Esophagus muscularis mucosa (tissue), 4 donors: ENCODE data around the gene TBC1D5. TPM values are rescaled to one million over a fixed set of nuclear protein-coding genes. Genes with fewer than 3 reads are reported as not detected.
"Not testable (repeated sequence)": the region's sequence is repeated elsewhere in the genome, so short reads cannot be mapped to it uniquely, and the experiment has no call there.

Source experiments
- DNase-seq: peaks from one replicate; pipeline ENCODE4 v3.0.0-alpha.2; 2017; ENCODE audit errors: extremely low spot score
- H3K27ac ChIP-seq, 4 donors: fragments of 200-600 bp; sonication (generic); replicated peaks in 1 of 4; 1 replicate in 3 of 4; 2 replicates in 1 of 4; pipeline ENCODE4 v1.5.1; 2016 to 2019; ENCODE audit warnings: mild to moderate bottlenecking in 1 of 4
- H3K27me3 ChIP-seq, 4 donors: fragments of 200-600 bp; sonication (generic); one replicate each; pipeline versions ENCODE4 v1.5.1 to v1.6.0; 2016 to 2019
- H3K36me3 ChIP-seq, 4 donors: fragments of 200-600 bp; sonication (generic); one replicate each; pipeline ENCODE4 v1.5.1; 2016 to 2019
- H3K4me1 ChIP-seq, 4 donors: fragments of 200-600 bp; sonication (generic); one replicate each; pipeline ENCODE4 v1.5.1; 2016 to 2019
- H3K4me3 ChIP-seq, 4 donors: fragments of 200-600 bp; sonication (generic); 1 replicate in 2 of 4; 2 replicates in 2 of 4; pipeline ENCODE4 v1.5.1; 2016 to 2019; ENCODE audit warnings: mild to moderate bottlenecking in 4 of 4, moderate library complexity in 1 of 4
- H3K9me3 ChIP-seq, 4 donors: fragments of 200-600 bp; sonication (generic); 1 replicate in 3 of 4; 2 replicates in 1 of 4; pipeline ENCODE4 v1.5.1; 2016 to 2019
- CTCF ChIP-seq, 3 experiments: fragments of 200-600 bp in 2 of 3; fragments of 450-650 bp in 1 of 3; sonication (generic) in 2 of 3; IDR thresholded peaks; one replicate each; pipeline ENCODE4 v1.5.1; 2017 to 2019; ENCODE audit warnings: antibody characterized with exemption in 3 of 3, mild to moderate bottlenecking in 2 of 3, moderate library complexity in 1 of 3
- EP300 ChIP-seq: sonication (generic); formaldehyde crosslinking; IDR thresholded peaks from one replicate; pipeline ENCODE4 v1.6.1; 2017; ENCODE audit warnings: antibody characterized with exemption
- POLR2A ChIP-seq: fragments of 450-650 bp; IDR thresholded peaks from one replicate; pipeline ENCODE4 v1.6.1; 2017; ENCODE audit warnings: antibody characterized with exemption, moderate library complexity, mild to moderate bottlenecking, low read depth
- POLR2AphosphoS5 ChIP-seq, 2 donors: sonication (generic); formaldehyde crosslinking; IDR thresholded peaks; one replicate each; pipeline ENCODE4 v1.6.1; 2017; ENCODE audit warnings: antibody characterized with exemption in 2 of 2
- WGBS: methylation state at CpG from one replicate; pipeline ENCODE4 v1.1.5; 2018; 5-methylcytosine and 5-hydroxymethylcytosine counted together
- intact Hi-C: fragments of 100-400 bp; cut with DNase I; formaldehyde crosslinking; loops from one replicate; pipeline ENCODE4 v1.15.1; 2023
- total RNA-seq, 4 donors: library from RNA; depleted of rRNA; stranded (reverse); fragments of >200 nt; gene quantifications; one replicate each; pipeline versions ENCODE4 v1.1.0 to v1.2.1, GENCODE V29; 2016

The TBC1D5 gene
- total RNA-seq, result 10 to 100 TPM; 54.0 to 83.1 (median 63.6) TPM

- Histone ChIP-seq H3K4me1 (peaks cover 26 to 50% (median 44%) of the 10 kb centered on the region in 4 donors), H3K4me3 (peak within 1 kb of the TSS; percentile 69 to 95 (median 90)), H3K27ac (peak within 1 kb of the TSS; percentile 97 to 99 (median 98)), H3K36me3 (no peaks in the 10 kb centered on the region), H3K9me3 (no peaks in the 10 kb centered on the region), H3K27me3 (no peaks in the 10 kb centered on the region)
- intact Hi-C loops, result loop anchor here (5.0 kb wide), 1 partner anchor 105 kb away; no protein-coding TSS in a partner anchor
- 0% methylated on average over 26 of the region's 86 CpGs for WGBS
- TF ChIP-seq POLR2AphosphoS5 (IDR thresholded peaks at IDR 0.05), result peak; percentile 84 to 90
- TF ChIP-seq EP300, result no peak
- peak; percentile 61 for TF ChIP-seq POLR2A
- peak in 2 of 3 experiments; percentile 7 to 10 for TF ChIP-seq CTCF (IDR thresholded peaks at IDR 0.05)
- DNase-seq, result peak; percentile 98
Measured at GRCh38 chr3:17742102-17742879, at the start of gene TBC1D5. Gene TBC1D5 (minus strand): TSS chr3:17742631. CDS start chr3:17508570, 234,061 bp downstream.

GRCh38 chr3:17783426-17783825, 41.0 kb upstream of the TBC1D5 start:
- intact Hi-C loops, result no loop called here
- no peak overlapping the region for H3K27ac ChIP-seq
- 96% methylated on average over 1 of the region's 1 CpG for WGBS

GRCh38 chr3:17782751-17783150, 40.3 kb upstream of the TBC1D5 start:
- intact Hi-C loops, result no loop called here
- no peaks in the 10 kb centered on the region for H3K4me1 ChIP-seq
- H3K27me3 ChIP-seq, result no peaks in the 10 kb centered on the region
- H3K36me3 ChIP-seq, result no peaks in the 10 kb centered on the region
- no peak for TF ChIP-seq POLR2AphosphoS5 (IDR thresholded peaks at IDR 0.05)
- TF ChIP-seq CTCF (IDR thresholded peaks at IDR 0.05), result no peak
- no peak for TF ChIP-seq EP300
- no peak for TF ChIP-seq POLR2A
- H3K4me3 ChIP-seq, result no peak overlapping the region
- WGBS, result 74% methylated on average over 2 of the region's 2 CpGs
- no peak overlapping the region for H3K27ac ChIP-seq
- no peak for DNase-seq
- no peaks in the 10 kb centered on the region for H3K9me3 ChIP-seq

More at GRCh38 chr3:17783426-17783825, 41.0 kb upstream of the TBC1D5 start:
- no peaks in the 10 kb centered on the region for H3K9me3 ChIP-seq
- TF ChIP-seq CTCF (IDR thresholded peaks at IDR 0.05) (no peak), EP300 (no peak), POLR2AphosphoS5 (IDR thresholded peaks at IDR 0.05) (no peak), POLR2A (no peak)
- H3K4me3 ChIP-seq, result no peak overlapping the region
- no peaks in the 10 kb centered on the region for H3K36me3 ChIP-seq
- no peak for DNase-seq
- H3K4me1 ChIP-seq, result no peaks in the 10 kb centered on the region
- H3K27me3 ChIP-seq, result no peaks in the 10 kb centered on the region

GRCh38 chr3:17780369-17780768, 37.9 kb upstream of the TBC1D5 start:
- H3K9me3 ChIP-seq, DNase-seq, H3K27ac ChIP-seq, H3K4me1 ChIP-seq, intact Hi-C loops, H3K4me3 ChIP-seq, H3K36me3 ChIP-seq, H3K27me3 ChIP-seq: not testable (repeated sequence)
- 55% methylated on average over 2 of the region's 2 CpGs for WGBS

DNA sequence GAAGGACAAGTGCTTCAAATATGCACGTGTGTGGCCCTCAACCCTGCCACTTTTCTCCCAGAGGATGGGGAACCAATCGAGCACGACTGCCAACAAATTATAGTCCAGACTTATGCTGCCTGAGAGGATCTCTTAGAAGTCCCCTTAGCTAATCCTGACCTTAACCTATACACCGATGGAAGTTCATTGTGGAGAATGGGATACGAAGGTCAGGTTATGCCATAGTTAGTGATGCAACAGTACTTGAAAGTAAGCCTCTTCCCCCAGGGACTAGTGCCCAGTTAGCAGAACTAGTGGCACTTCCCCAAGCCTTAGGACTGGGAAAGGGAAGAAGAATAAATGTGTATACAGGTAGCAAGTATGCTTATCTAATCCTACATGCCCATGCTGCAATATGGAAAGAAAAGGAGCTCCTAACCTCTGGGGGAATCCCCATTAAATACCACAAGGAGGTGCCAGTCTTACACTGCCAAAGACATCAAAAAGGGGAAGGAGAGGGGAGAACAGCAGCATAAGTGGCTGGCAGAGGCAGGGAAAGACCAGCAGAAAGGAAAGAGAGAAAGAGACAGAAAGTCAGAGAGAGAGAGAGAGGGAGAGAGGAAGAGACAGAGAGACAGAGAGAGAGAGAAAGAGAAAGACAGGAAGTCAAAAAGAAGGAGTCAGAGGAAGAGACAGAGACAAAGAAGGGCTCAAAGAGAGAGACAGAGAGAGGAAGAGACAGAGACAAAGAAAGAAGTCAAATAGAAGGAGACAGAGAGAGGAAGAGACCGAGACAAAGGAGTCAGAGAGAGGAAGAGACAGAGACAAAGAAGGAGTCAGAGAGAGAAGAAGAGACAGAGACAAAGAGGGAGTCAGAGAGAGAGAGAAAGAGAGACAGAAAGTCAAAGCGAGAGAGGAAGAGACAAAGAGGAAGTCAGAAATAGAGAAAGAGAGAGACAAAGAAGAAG, 37.1 kb upstream of the TBC1D5 start:
- DNase-seq, H3K4me1 ChIP-seq, H3K27me3 ChIP-seq, H3K9me3 ChIP-seq, H3K4me3 ChIP-seq, H3K27ac ChIP-seq, intact Hi-C loops, H3K36me3 ChIP-seq: not testable (repeated sequence)
- 87% methylated on average over 7 of the region's 7 CpGs for WGBS

DNA sequence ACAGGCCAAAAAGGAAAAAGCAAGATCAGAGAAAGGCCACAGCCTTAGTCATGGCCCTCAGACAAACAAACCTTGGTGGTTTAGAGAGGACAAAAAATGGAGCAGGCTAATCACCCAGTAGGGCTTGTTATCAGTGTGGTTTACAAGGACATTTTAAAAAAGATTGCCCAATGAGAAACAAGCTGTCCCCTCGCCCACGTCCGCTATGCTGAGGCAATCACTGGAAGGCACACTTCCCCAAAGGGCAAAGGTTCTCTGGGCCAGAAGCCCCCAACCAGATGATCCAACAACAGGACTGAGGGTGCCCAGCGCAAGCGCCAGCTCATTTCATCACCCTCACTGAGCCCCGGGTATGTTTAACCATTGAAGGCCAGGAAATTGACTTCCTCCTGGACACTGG, 34.9 kb upstream of the TBC1D5 start:
- WGBS, result 97% methylated on average over 6 of the region's 6 CpGs
- intact Hi-C loops, H3K36me3 ChIP-seq, DNase-seq, H3K9me3 ChIP-seq, H3K4me1 ChIP-seq, H3K4me3 ChIP-seq, H3K27me3 ChIP-seq, H3K27ac ChIP-seq: not testable (repeated sequence)
